ENCODE measurements around the gene ERICH3.

- TF ChIP-seq CTCF (IDR thresholded peaks at IDR 0.05) (no peak), EZH2 (IDR thresholded peaks at IDR 0.05) (no peak), EZH2phosphoT487 (IDR thresholded peaks at IDR 0.05) (no peak)
These were observed 41.6 kb upstream of the ERICH3 start for GRCh38 chr1:74715236-74715502.

Measured in neural progenitor cell (in vitro differentiated cells).